ENCODE measurements around the gene FAM221A.

- TF ChIP-seq CTCF (IDR thresholded peaks at IDR 0.05; ENCODE audit: low read depth, low read length) (no peak), EZH2phosphoT487 (IDR thresholded peaks at IDR 0.05; ENCODE audit: low read depth) (no peak)
Measured at GRCh38 chr7:23698822-23699221, 18.8 kb downstream of the FAM221A start.

Measured in OCI-LY3 (cell line).